GM12878 (cell line): ENCODE measurements around the gene PIGN. TPM values are rescaled to one million over a fixed set of nuclear protein-coding genes. Genes with fewer than 3 reads are reported as not detected.

Experiments used
- ATAC-seq: fragments of 200-7000 bp; cut with Tn5 transposase; 3 replicates; pipeline ENCODE4 v1.9.1; 2020; ENCODE audit warnings: mild to moderate bottlenecking, moderate library complexity
- BruUV-seq: library from RNA; stranded (reverse); fragments of 400-500 nt; replicated peaks from 2 replicates; lab custom pipeline; 2021; lab: Mats Ljungman, UMichigan
- CTCF ChIA-PET: fragments of 300-600 bp; sonication (Branson Sonifier 250); formaldehyde crosslinking; extraction: SDS; loops from one replicate; lab custom pipeline; 2021; ENCODE audit warnings: inconsistent platforms; lab: Yijun Ruan, JAX
- POLR2A ChIA-PET: fragments of 350-600 bp; formaldehyde crosslinking; extraction: SDS; loops from one replicate; lab custom pipeline; 2021; ENCODE audit warnings: inconsistent platforms; lab: Charles Lee
- RAD21 ChIA-PET: fragments of 300-600 bp; sonication (Branson Sonifier 250); formaldehyde crosslinking; loops from one replicate; lab custom pipeline; 2023; ENCODE audit warnings: antibody characterized with exemption; ENCODE audit not compliant: unreplicated experiment; lab: Charles Lee
- SMC1A ChIA-PET: fragments of 300-600 bp; sonication (Branson Sonifier 250); formaldehyde crosslinking; loops from one replicate; lab custom pipeline; 2023; ENCODE audit not compliant: unreplicated experiment, uncharacterized antibody; lab: Charles Lee
- DNase-seq: peaks from one replicate; pipeline ENCODE4 v3.0.0-alpha.2; 2011; ENCODE audit warnings: low read depth, low spot score
- FAIRE-seq: peaks from 3 replicates; lab custom pipeline; 2011; peaks lifted over from hg19 to GRCh38; lab: Jason Lieb, UNC
- H2AFZ ChIP-seq: 2 replicates; pipeline ENCODE4 v1.6.0; 2011; ENCODE audit warnings: low read depth, low read length, control low read depth; ENCODE audit not compliant: control insufficient read depth
- H3K27ac ChIP-seq: 2 replicates; pipeline ENCODE4 v1.5.1; 2011; ENCODE audit warnings: control low read depth; ENCODE audit not compliant: control insufficient read depth, insufficient read depth
- H3K27me3 ChIP-seq, 2 experiments: replicated peaks in 1 of 2; 2 replicates each; pipeline versions ENCODE4 v1.6.0 to v1.6.1; 2011; ENCODE audit warnings: low read length in 1 of 2; ENCODE audit not compliant: control insufficient read depth in 2 of 2, insufficient read depth in 2 of 2
- H3K36me3 ChIP-seq, 2 experiments: 2 replicates each; pipeline ENCODE4 v1.5.1; 2011; ENCODE audit warnings: low read length in 1 of 2; ENCODE audit not compliant: control insufficient read depth in 2 of 2, insufficient read depth in 2 of 2
- H3K4me1 ChIP-seq: 2 replicates; pipeline ENCODE4 v1.6.1; 2011; ENCODE audit warnings: mild to moderate bottlenecking, low read length, moderate library complexity, mixed read lengths; ENCODE audit not compliant: control insufficient read depth, insufficient read depth
- H3K4me2 ChIP-seq: 2 replicates; pipeline ENCODE4 v1.6.0; 2011; ENCODE audit warnings: control low read depth; ENCODE audit not compliant: control insufficient read depth, insufficient read depth
- H3K4me3 ChIP-seq: fragments of 200-600 bp; sonication (generic); 2 replicates; pipeline ENCODE4 v1.5.1; 2016
- H3K79me2 ChIP-seq: 2 replicates; pipeline ENCODE4 v1.6.0; 2011; ENCODE audit warnings: low read length; ENCODE audit not compliant: control insufficient read depth, insufficient read depth
- H3K9ac ChIP-seq: 2 replicates; pipeline ENCODE4 v1.8.0; 2011; ENCODE audit warnings: low read length, control low read depth, mixed read lengths; ENCODE audit not compliant: control insufficient read depth, insufficient read depth
- H3K9me3 ChIP-seq: replicated peaks from 3 replicates; pipeline ENCODE4 v1.5.1; 2011; ENCODE audit warnings: mild to moderate bottlenecking, low read length; ENCODE audit not compliant: control insufficient read depth, insufficient read depth
- H4K20me1 ChIP-seq: 2 replicates; pipeline ENCODE4 v1.6.0; 2011; ENCODE audit not compliant: control insufficient read depth, insufficient read depth
- ASH2L ChIP-seq: fragments of 300-600, 200-600 bp; sonication (generic); IDR thresholded peaks from 2 replicates; pipeline ENCODE4 v1.6.1; 2017; ENCODE audit warnings: low read depth, mild to moderate bottlenecking, borderline replicate concordance
- BACH1 ChIP-seq: fragments of 450-650 bp; IDR thresholded peaks from 2 replicates; pipeline ENCODE4 v1.6.1; 2017; ENCODE audit warnings: mild to moderate bottlenecking, borderline replicate concordance
- MLLT1 ChIP-seq: fragments of 450-650 bp; IDR thresholded peaks from 2 replicates; pipeline ENCODE4 v1.6.1; 2016; ENCODE audit warnings: mild to moderate bottlenecking
- MTA3 ChIP-seq: IDR thresholded peaks from 2 replicates; pipeline ENCODE4 v1.6.1; 2012; ENCODE audit warnings: low read length, inconsistent platforms, borderline replicate concordance
- NFIC ChIP-seq: IDR thresholded peaks from 2 replicates; pipeline ENCODE4 v1.6.1; 2012; ENCODE audit warnings: low read depth, mild to moderate bottlenecking, inconsistent platforms, low read length, moderate library complexity
- NFXL1 ChIP-seq: fragments of 450-650 bp; IDR thresholded peaks from 2 replicates; pipeline ENCODE4 v1.6.1; 2017; ENCODE audit warnings: antibody characterized with exemption, mild to moderate bottlenecking, borderline replicate concordance
- NFYA ChIP-seq: IDR thresholded peaks from 2 replicates; pipeline ENCODE4 v1.6.1; 2011; ENCODE audit warnings: low read depth, mild to moderate bottlenecking, low read length, improper control_type of control experiment, borderline replicate concordance
- NR2F1 ChIP-seq: fragments of 450-650 bp; conservative IDR thresholded peaks from 2 replicates; pipeline ENCODE4 v1.6.1; 2017; ENCODE audit warnings: mild to moderate bottlenecking
- RAD21 ChIP-seq: IDR thresholded peaks from 2 replicates; pipeline ENCODE4 v1.6.1; 2011; ENCODE audit warnings: mild to moderate bottlenecking, low read depth, low read length, moderate library complexity; ENCODE audit not compliant: insufficient read depth
- WGBS: methylation state at CpG from one replicate; pipeline ENCODE4 v1.1.6; 2016; ENCODE audit warnings: low lambda C conversion rate; ENCODE audit not compliant: insufficient replicate concordance, insufficient coverage; ENCODE audit errors: missing lambda C conversion rate; 5-methylcytosine and 5-hydroxymethylcytosine counted together
- in situ Hi-C: fragments of 300-500 bp; cut with MboI; formaldehyde crosslinking; loops from 9 replicates; pipeline ENCODE4 v1.14.3; 2018; ENCODE audit warnings: mixed read lengths
- intact Hi-C: fragments of 100-400 bp; cut with micrococcal nuclease; formaldehyde crosslinking; loops from one replicate; pipeline ENCODE4 v1.14.2; 2022; ENCODE audit not compliant: unreplicated experiment
- polyA plus RNA-seq, 11 experiments: library from polyadenylated mRNA; depleted of rRNA in 4 of 11; unstranded in 6 of 11; stranded (reverse) in 5 of 11; fragments of >200 nt; fragmentation: Nextera tagmentation in 4 of 11; fragmentation: Illumina TruSeq in 1 of 11; extraction: Ambion mirVana in 4 of 11; extraction: Trizol in 1 of 11; gene quantifications; 1 replicate in 1 of 11; 2 replicates in 10 of 11; pipeline versions ENCODE4 v1.2.1 to v1.2.3, GENCODE V29; 2011 to 2016; ENCODE audit warnings: inconsistent platforms in 2 of 11, missing spikeins in 2 of 11, low read depth in 1 of 11
- total RNA-seq, 4 experiments: library from RNA; depleted of rRNA in 3 of 4; stranded (reverse); fragments of >200 nt in 3 of 4; fragmentation: Illumina TruSeq in 1 of 4; extraction: Trizol in 1 of 4; gene quantifications; 2 replicates each; pipeline versions ENCODE4 v1.2.1 to v1.2.3, GENCODE V29; 2013 to 2021
- TF ChIP-seq, protein P1 (sequence below): fragments of 450-650 bp; IDR thresholded peaks from 2 replicates; pipeline ENCODE4 v1.6.1; 2017; ENCODE audit warnings: borderline replicate concordance
- TF ChIP-seq, protein P2 (sequence below): IDR thresholded peaks from 2 replicates; pipeline ENCODE4 v1.6.1; 2012; ENCODE audit warnings: low read depth, low read length, improper control_type of control experiment

The PIGN gene
- total and polyA plus RNA-seq, 10 of the 15 experiments (the other 5 are each of a cell fraction or from before 2014, with no cell fraction given): 6.9 to 25.4 (median 18.7) TPM

GRCh38 chr18:62157843-62158242 lies 29.0 kb downstream of the PIGN start:
- Histone ChIP-seq H3K36me3 (no peaks in the 10 kb centered on the region), H3K4me1 (no peaks in the 10 kb centered on the region), H4K20me1 (no peaks in the 10 kb centered on the region), H3K9ac (no peak overlapping the region), H3K27ac (no peak overlapping the region), H3K4me2 (no peak overlapping the region), H3K9me3 (no peaks in the 10 kb centered on the region), H2AFZ (no peak overlapping the region), H3K79me2 (no peaks in the 10 kb centered on the region)
- BruUV-seq: no TSS peak
- ChIA-PET POLR2A (no interaction called here), CTCF (interaction anchor here (1.7 to 1.8 kb wide), 2 partner anchors 23 to 27 kb away, joined by 4 read pairs; no protein-coding TSS in a partner anchor), RAD21 (no interaction called here), SMC1A (interaction anchor here (1.0 kb wide), 1 partner anchor 84 kb away, joined by 3 read pairs; no protein-coding TSS in a partner anchor)
- no peak for FAIRE-seq
- TF ChIP-seq, protein P1, sequence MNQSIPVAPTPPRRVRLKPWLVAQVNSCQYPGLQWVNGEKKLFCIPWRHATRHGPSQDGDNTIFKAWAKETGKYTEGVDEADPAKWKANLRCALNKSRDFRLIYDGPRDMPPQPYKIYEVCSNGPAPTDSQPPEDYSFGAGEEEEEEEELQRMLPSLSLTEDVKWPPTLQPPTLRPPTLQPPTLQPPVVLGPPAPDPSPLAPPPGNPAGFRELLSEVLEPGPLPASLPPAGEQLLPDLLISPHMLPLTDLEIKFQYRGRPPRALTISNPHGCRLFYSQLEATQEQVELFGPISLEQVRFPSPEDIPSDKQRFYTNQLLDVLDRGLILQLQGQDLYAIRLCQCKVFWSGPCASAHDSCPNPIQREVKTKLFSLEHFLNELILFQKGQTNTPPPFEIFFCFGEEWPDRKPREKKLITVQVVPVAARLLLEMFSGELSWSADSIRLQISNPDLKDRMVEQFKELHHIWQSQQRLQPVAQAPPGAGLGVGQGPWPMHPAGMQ: no peak
- no peak for TF ChIP-seq NR2F1
- TF ChIP-seq, all 136 proteins: peak for 0
- no peak overlapping the region for H3K4me3 ChIP-seq
- no peaks in the 10 kb centered on the region for H3K27me3 ChIP-seq
- in situ Hi-C loops (no loop called here), intact Hi-C loops (no loop called here)
- DNase-seq (no peak), ATAC-seq (no peak)
- 43% methylated on average over 1 of the region's 1 CpG for WGBS

GRCh38 chr18:62152844-62153243 lies 34.0 kb downstream of the PIGN start:
- SMC1A ChIA-PET: interaction anchor here (1.0 kb wide), 1 partner anchor 10 kb away, joined by 4 read pairs; no protein-coding TSS in a partner anchor
- no peak for FAIRE-seq
- intact Hi-C loops: no loop called here
- TF ChIP-seq ASH2L (no peak), BACH1 (no peak), NFXL1 (no peak), NFIC (no peak), NFYA (no peak), RAD21 (no peak), MTA3 (no peak), MLLT1 (no peak)
- TF ChIP-seq, protein P2, sequence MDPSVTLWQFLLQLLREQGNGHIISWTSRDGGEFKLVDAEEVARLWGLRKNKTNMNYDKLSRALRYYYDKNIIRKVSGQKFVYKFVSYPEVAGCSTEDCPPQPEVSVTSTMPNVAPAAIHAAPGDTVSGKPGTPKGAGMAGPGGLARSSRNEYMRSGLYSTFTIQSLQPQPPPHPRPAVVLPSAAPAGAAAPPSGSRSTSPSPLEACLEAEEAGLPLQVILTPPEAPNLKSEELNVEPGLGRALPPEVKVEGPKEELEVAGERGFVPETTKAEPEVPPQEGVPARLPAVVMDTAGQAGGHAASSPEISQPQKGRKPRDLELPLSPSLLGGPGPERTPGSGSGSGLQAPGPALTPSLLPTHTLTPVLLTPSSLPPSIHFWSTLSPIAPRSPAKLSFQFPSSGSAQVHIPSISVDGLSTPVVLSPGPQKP: no peak

More at GRCh38 chr18:62152844-62153243, 34.0 kb downstream of the PIGN start:
- Histone ChIP-seq H2AFZ (no peak overlapping the region), H3K9ac (no peak overlapping the region), H3K9me3 (no peaks in the 10 kb centered on the region), H3K36me3 (no peaks in the 10 kb centered on the region), H3K79me2 (no peaks in the 10 kb centered on the region), H3K4me3 (no peak overlapping the region), H3K4me1 (no peaks in the 10 kb centered on the region), H3K27ac (no peak overlapping the region), H3K4me2 (no peak overlapping the region), H4K20me1 (no peaks in the 10 kb centered on the region), H3K27me3 (no peaks in the 10 kb centered on the region)
- in situ Hi-C loops: no loop called here
- POLR2A ChIA-PET: no interaction called here
- RAD21 ChIA-PET: no interaction called here
- 100% methylated on average over 1 of the region's 1 CpG for WGBS
- DNase-seq (no peak), ATAC-seq (peak; percentile 40; the same call in 1 of the 3 replicates)
- BruUV-seq: no TSS peak
- CTCF ChIA-PET: interaction anchor here (1.2 kb wide), 1 partner anchor 21 kb away, joined by 6 read pairs; no protein-coding TSS in a partner anchor
